OCI-LY7 (cell line): Measurements from ENCODE around the gene ABHD12B. TPM values are rescaled to one million over a fixed set of nuclear protein-coding genes. Genes with fewer than 3 reads are reported as not detected.
"Not testable (repeated sequence)": the region's sequence is repeated elsewhere in the genome, so short reads cannot be mapped to it uniquely, and the experiment has no call there.

Source experiments
- BruUV-seq: library from RNA; stranded (reverse); fragments of 400-500 nt; replicated peaks from 2 replicates; lab custom pipeline; 2021; lab: Mats Ljungman, UMichigan
- CTCF ChIA-PET: fragments of 300-600 bp; sonication (Branson Sonifier 250); formaldehyde crosslinking; loops from one replicate; lab custom pipeline; 2022; ENCODE audit warnings: antibody characterized with exemption; ENCODE audit not compliant: unreplicated experiment; lab: Charles Lee
- POLR2A ChIA-PET: fragments of 300-600 bp; sonication (Branson Sonifier 250); formaldehyde crosslinking; loops from one replicate; lab custom pipeline; 2022; ENCODE audit warnings: antibody characterized with exemption; lab: Charles Lee
- DNase-seq: peaks from one replicate; pipeline ENCODE4 v3.0.0-alpha.2; 2015; ENCODE audit warnings: low spot score
- H2AFZ ChIP-seq: fragments of 200-600 bp; sonication (generic), shearing (Covaris generic); 2 replicates; pipeline ENCODE4 v1.6.1; 2014; ENCODE audit warnings: mild to moderate bottlenecking, antibody characterized with exemption, low read length, moderate library complexity
- H3K27ac ChIP-seq: fragments of 200-600 bp; sonication (generic); 2 replicates; pipeline ENCODE4 v1.5.1; 2014; ENCODE audit warnings: mixed run types, low read depth, mild to moderate bottlenecking, moderate library complexity, low read length, inconsistent platforms; ENCODE audit not compliant: poor library complexity, severe bottlenecking
- H3K36me3 ChIP-seq: fragments of 200-600 bp; sonication (generic); 2 replicates; pipeline ENCODE4 v1.6.1; 2014; ENCODE audit warnings: mild to moderate bottlenecking, antibody characterized with exemption, low read length, moderate library complexity, mixed read lengths; ENCODE audit not compliant: insufficient read depth
- H3K4me1 ChIP-seq: fragments of 200-600 bp; sonication (generic); 2 replicates; pipeline ENCODE4 v1.5.1; 2014; ENCODE audit warnings: mild to moderate bottlenecking, low read length; ENCODE audit not compliant: insufficient read depth, poor library complexity, severe bottlenecking
- H3K4me2 ChIP-seq: fragments of 200-600 bp; sonication (generic); 2 replicates; pipeline ENCODE4 v1.6.1; 2014; ENCODE audit warnings: mild to moderate bottlenecking, low read length
- H3K4me3 ChIP-seq: fragments of 200-600 bp; sonication (generic); 2 replicates; pipeline ENCODE4 v1.5.1; 2014; ENCODE audit warnings: mild to moderate bottlenecking, low read depth, low read length; ENCODE audit not compliant: poor library complexity, severe bottlenecking
- H3K79me2 ChIP-seq: fragments of 200-600 bp; sonication (generic); 2 replicates; pipeline ENCODE4 v1.6.1; 2016; ENCODE audit warnings: low read depth, mild to moderate bottlenecking, low read length, moderate library complexity, mixed read lengths; ENCODE audit not compliant: insufficient read depth
- H3K9me2 ChIP-seq: fragments of 200-600 bp; sonication (generic); 2 replicates; pipeline ENCODE4 v1.6.1; 2016; ENCODE audit warnings: mild to moderate bottlenecking, low read length, mixed read lengths; ENCODE audit not compliant: insufficient read depth
- H3K9me3 ChIP-seq: fragments of 200-600 bp; sonication (generic); 2 replicates; pipeline ENCODE4 v1.6.1; 2014; ENCODE audit warnings: mild to moderate bottlenecking, mixed run types, low read length, mixed read lengths
- H4K20me1 ChIP-seq: fragments of 200-600 bp; sonication (generic); 2 replicates; pipeline ENCODE4 v1.6.1; 2014; ENCODE audit warnings: mild to moderate bottlenecking, antibody characterized with exemption, low read length, moderate library complexity, mixed read lengths; ENCODE audit not compliant: insufficient read depth
- CTCF ChIP-seq: fragments of 200-600 bp; sonication (generic); conservative IDR thresholded peaks from 2 replicates; pipeline ENCODE4 v1.5.1; 2014; ENCODE audit warnings: mild to moderate bottlenecking, antibody characterized with exemption, low read length, moderate library complexity, mixed read lengths
- EZH2phosphoT487 ChIP-seq: fragments of 200-600 bp; sonication (generic); IDR thresholded peaks from 2 replicates; pipeline ENCODE4 v1.6.1; 2018; ENCODE audit warnings: low read depth, borderline replicate concordance, mild to moderate bottlenecking, mixed run types, antibody characterized with exemption, low read length, moderate library complexity, mixed read lengths
- intact Hi-C: fragments of 100-400 bp; cut with micrococcal nuclease; formaldehyde crosslinking; loops from one replicate; pipeline ENCODE4 v1.10.0; 2022; ENCODE audit not compliant: unreplicated experiment
- total RNA-seq, 2 experiments: library from RNA; depleted of rRNA in 1 of 2; stranded (reverse); fragments of >200 nt in 1 of 2; shearing (Covaris generic) in 1 of 2; gene quantifications; 2 replicates each; pipeline ENCODE4 v1.2.3, GENCODE V29; 2014 to 2022

The ABHD12B gene
- total RNA-seq, 2 experiments from 2014 or later = 6.8 to 9.0 TPM

- POLR2A ChIA-PET = interaction anchor here (0.6 to 0.7 kb wide), 3 partner anchors 46 to 701 kb away, joined by 3 to 5 read pairs (median 4); no protein-coding TSS in a partner anchor
- intact Hi-C loops, H4K20me1 ChIP-seq, DNase-seq, H3K4me3 ChIP-seq, H3K36me3 ChIP-seq, CTCF ChIA-PET, H3K79me2 ChIP-seq, H3K27ac ChIP-seq, H3K9me2 ChIP-seq, H3K4me2 ChIP-seq, H3K9me3 ChIP-seq, BruUV-seq, H2AFZ ChIP-seq: not testable (repeated sequence)
- peaks cover 17% of the 10 kb centered on the region for H3K4me1 ChIP-seq
Measured at GRCh38 chr14:50897005-50897404, 25.2 kb downstream of the ABHD12B start.

- H3K9me2 ChIP-seq = no peaks in the 10 kb centered on the region
- no peak overlapping the region for H2AFZ ChIP-seq
- intact Hi-C loops = no loop called here
- H4K20me1 ChIP-seq = no peaks in the 10 kb centered on the region
- no peak overlapping the region for H3K4me2 ChIP-seq
- no peaks in the 10 kb centered on the region for H3K36me3 ChIP-seq
- BruUV-seq = no TSS peak
- no peak overlapping the region for H3K27ac ChIP-seq
- H3K9me3 ChIP-seq = no peaks in the 10 kb centered on the region
- ChIA-PET CTCF (no interaction called here), POLR2A (interaction anchor here (0.6 to 0.8 kb wide), 3 partner anchors 47 to 163 kb away, joined by 3 to 5 read pairs (median 3); no protein-coding TSS in a partner anchor)
- no peaks in the 10 kb centered on the region for H3K79me2 ChIP-seq
- H3K4me1 ChIP-seq = peaks cover 24% of the 10 kb centered on the region
- TF ChIP-seq CTCF = no peak
- TF ChIP-seq EZH2phosphoT487 = no peak
- no peak overlapping the region for H3K4me3 ChIP-seq
- DNase-seq = no peak
Measured at GRCh38 chr14:50897658-50898175, 25.9 kb downstream of the ABHD12B start.

GRCh38 chr14:50901361-50901760 is 29.5 kb downstream of the ABHD12B start:
- TF ChIP-seq EZH2phosphoT487 (no peak), CTCF (no peak)
- Histone ChIP-seq H3K79me2 (no peaks in the 10 kb centered on the region), H3K9me2 (no peaks in the 10 kb centered on the region), H3K9me3 (peaks cover 8% of the 10 kb centered on the region; the same call in 1 of the 2 replicates), H2AFZ (peak overlapping the region; percentile 56), H3K27ac (peak overlapping the region; percentile 32), H4K20me1 (no peaks in the 10 kb centered on the region), H3K4me3 (peak overlapping the region; percentile 18), H3K36me3 (peaks cover 7% of the 10 kb centered on the region; the same call in 1 of the 2 replicates), H3K4me2 (peak overlapping the region; percentile 53), H3K4me1 (peaks cover 24% of the 10 kb centered on the region)
- CTCF ChIA-PET = no interaction called here
- POLR2A ChIA-PET = no interaction called here
- intact Hi-C loops = no loop called here
- no TSS peak for BruUV-seq
- peak; percentile 59 for DNase-seq
